Body of pancreas (tissue), 4 donors: ENCODE measurements around the gene RXFP4. TPM values are rescaled to one million over a fixed set of nuclear protein-coding genes. Genes with fewer than 3 reads are reported as not detected.
"Not testable (repeated sequence)": the region's sequence is repeated elsewhere in the genome, so short reads cannot be mapped to it uniquely, and the experiment has no call there.

ENCODE experiments used
- ATAC-seq: fragments of 150-250 bp; one replicate; pipeline ENCODE4 v1.9.1; 2016
- DNase-seq, 4 donors: peaks; one replicate each; pipeline ENCODE4 v3.0.0-alpha.2; 2019
- H3K27ac ChIP-seq, 4 donors: fragments of 200-600 bp; sonication (generic); 1 replicate in 3 of 4; 2 replicates in 1 of 4; pipeline versions ENCODE4 v1.5.1 to v1.6.1; 2016 to 2019; ENCODE audit warnings: mild to moderate bottlenecking in 1 of 4, mixed read lengths in 1 of 4, moderate library complexity in 1 of 4
- H3K27me3 ChIP-seq, 2 donors: fragments of 200-600 bp; sonication (generic); one replicate each; pipeline ENCODE4 v1.6.0; 2016; ENCODE audit warnings: mild to moderate bottlenecking in 1 of 2
- H3K36me3 ChIP-seq, 2 donors: fragments of 200-600 bp; sonication (generic); replicated peaks in 1 of 2; 2 replicates each; pipeline ENCODE4 v1.5.1; 2016; ENCODE audit warnings: low read depth in 2 of 2; ENCODE audit not compliant: insufficient read depth in 1 of 2
- H3K4me1 ChIP-seq: fragments of 200-600 bp; sonication (generic); one replicate; pipeline ENCODE4 v1.6.0; 2016
- H3K4me3 ChIP-seq, 2 donors: fragments of 200-600 bp; sonication (generic); 1 replicate in 1 of 2; 2 replicates in 1 of 2; pipeline ENCODE4 v1.5.1; 2016 to 2019
- H3K9me3 ChIP-seq, 3 donors: fragments of 200-600 bp; sonication (generic); 1 replicate in 2 of 3; 2 replicates in 1 of 3; pipeline ENCODE4 v1.5.1; 2016
- POLR2A ChIP-seq, 3 donors: fragments of 450-650 bp; IDR thresholded peaks; one replicate each; pipeline ENCODE4 v1.6.1; 2016; ENCODE audit warnings: antibody characterized with exemption in 3 of 3, mild to moderate bottlenecking in 2 of 3
- WGBS, 2 donors: methylation state at CpG; one replicate each; pipeline ENCODE4 v1.1.5; 2017; 5-methylcytosine and 5-hydroxymethylcytosine counted together
- intact Hi-C: fragments of 100-400 bp; cut with DNase I; formaldehyde crosslinking; loops from one replicate; pipeline ENCODE4 v1.15.1; 2023
- total RNA-seq, 2 donors: library from RNA; depleted of rRNA; stranded (reverse); fragments of >200 nt; gene quantifications; one replicate each; pipeline ENCODE4 v1.1.0, GENCODE V29; 2016
- TF ChIP-seq, protein P1 (sequence below), 7 experiments: fragments of 450-650 bp in 4 of 7; fragments of 200-600 bp in 3 of 7; sonication (generic) in 3 of 7; IDR thresholded peaks; one replicate each; pipeline ENCODE4 v1.5.1; 2016 to 2019; ENCODE audit warnings: antibody characterized with exemption in 7 of 7

RXFP4 gene
- total RNA-seq, 2 donors from 2014 or later: 0.26 TPM; not detected in 1

GRCh38 chr1:155982106-155982505, 40.7 kb downstream of the RXFP4 start:
- peaks cover 30% of the 10 kb centered on the region for H3K4me1 ChIP-seq
- no peak for ATAC-seq

DNA sequence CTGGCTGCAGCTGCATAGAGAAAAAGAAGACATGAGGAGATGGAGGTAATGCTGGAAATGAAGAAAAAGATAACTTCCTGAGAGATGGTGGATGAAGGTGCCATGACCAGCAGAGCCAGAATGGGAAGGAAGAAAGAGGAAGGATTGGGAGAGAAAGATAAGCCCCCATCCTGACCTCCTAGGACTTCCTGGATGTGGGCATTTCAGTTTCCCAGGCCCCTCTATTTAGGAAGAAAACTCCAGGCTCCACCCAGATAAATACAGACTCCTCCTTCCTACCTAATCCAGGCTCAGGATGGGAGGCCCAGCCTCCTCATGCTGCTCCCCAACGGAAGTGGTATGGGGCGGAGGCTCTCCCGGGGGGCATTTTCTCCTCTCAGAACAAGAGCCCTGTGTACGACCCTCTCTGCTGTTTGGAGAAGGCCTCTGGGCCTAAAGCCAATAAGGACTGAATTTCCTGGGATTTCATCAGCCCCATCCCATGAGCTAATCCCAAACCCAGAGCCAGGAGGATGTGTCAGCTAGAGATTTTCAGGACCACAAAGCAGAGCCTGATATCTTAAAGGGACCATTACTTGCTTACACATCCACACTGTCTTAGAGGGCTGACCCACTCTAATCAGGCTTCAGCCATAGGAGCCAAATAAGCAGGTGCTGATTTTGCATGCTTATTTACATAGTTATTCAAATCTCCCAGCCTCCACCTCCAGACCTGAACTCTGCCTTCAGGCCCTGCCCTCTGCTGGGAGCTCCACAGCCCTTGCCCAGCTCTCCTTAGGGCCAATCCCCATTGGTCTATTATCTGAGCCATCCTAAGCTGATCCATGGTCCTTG, 42.0 kb downstream of the RXFP4 start:
- ATAC-seq (peak; percentile 19), DNase-seq (peak in 1 of 4 donors; percentile 28)
- H3K27ac ChIP-seq: peak overlapping the region in 2 of 4 donors; percentile 12 to 24
- intact Hi-C loops: no loop called here
- H3K36me3 ChIP-seq: no peaks in the 10 kb centered on the region
- no peaks in the 10 kb centered on the region for H3K9me3 ChIP-seq
- no peak overlapping the region for H3K4me3 ChIP-seq
- 48 to 75% methylated on average over 4 of the region's 4 CpGs for WGBS, 2 donors
- H3K4me1 ChIP-seq: peaks cover 23% of the 10 kb centered on the region
- H3K27me3 ChIP-seq: no peaks in the 10 kb centered on the region
- TF ChIP-seq POLR2A (IDR thresholded peaks at IDR 0.05): no peak
- TF ChIP-seq, protein P1, sequence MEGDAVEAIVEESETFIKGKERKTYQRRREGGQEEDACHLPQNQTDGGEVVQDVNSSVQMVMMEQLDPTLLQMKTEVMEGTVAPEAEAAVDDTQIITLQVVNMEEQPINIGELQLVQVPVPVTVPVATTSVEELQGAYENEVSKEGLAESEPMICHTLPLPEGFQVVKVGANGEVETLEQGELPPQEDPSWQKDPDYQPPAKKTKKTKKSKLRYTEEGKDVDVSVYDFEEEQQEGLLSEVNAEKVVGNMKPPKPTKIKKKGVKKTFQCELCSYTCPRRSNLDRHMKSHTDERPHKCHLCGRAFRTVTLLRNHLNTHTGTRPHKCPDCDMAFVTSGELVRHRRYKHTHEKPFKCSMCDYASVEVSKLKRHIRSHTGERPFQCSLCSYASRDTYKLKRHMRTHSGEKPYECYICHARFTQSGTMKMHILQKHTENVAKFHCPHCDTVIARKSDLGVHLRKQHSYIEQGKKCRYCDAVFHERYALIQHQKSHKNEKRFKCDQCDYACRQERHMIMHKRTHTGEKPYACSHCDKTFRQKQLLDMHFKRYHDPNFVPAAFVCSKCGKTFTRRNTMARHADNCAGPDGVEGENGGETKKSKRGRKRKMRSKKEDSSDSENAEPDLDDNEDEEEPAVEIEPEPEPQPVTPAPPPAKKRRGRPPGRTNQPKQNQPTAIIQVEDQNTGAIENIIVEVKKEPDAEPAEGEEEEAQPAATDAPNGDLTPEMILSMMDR (IDR thresholded peaks at IDR 0.05): no peak

More at GRCh38 chr1:155982106-155982505, 40.7 kb downstream of the RXFP4 start:
- no peak for TF ChIP-seq POLR2A (IDR thresholded peaks at IDR 0.05)
- TF ChIP-seq, protein P1 (IDR thresholded peaks at IDR 0.05): no peak
- Histone ChIP-seq H3K27me3 (no peaks in the 10 kb centered on the region), H3K36me3 (no peaks in the 10 kb centered on the region), H3K9me3 (no peaks in the 10 kb centered on the region), H3K4me3 (no peak overlapping the region), H3K27ac (no peak overlapping the region)
- DNase-seq: no peak
- 68% methylated on average over 7 of the region's 7 CpGs for WGBS, 2 donors
- intact Hi-C loops: no loop called here

GRCh38 chr1:155984341-155984740, 42.9 kb downstream of the RXFP4 start:
- Histone ChIP-seq H3K36me3 (no peaks in the 10 kb centered on the region), H3K27ac (peak overlapping the region in 1 of 4 donors; percentile 12), H3K9me3 (no peaks in the 10 kb centered on the region), H3K27me3 (no peaks in the 10 kb centered on the region), H3K4me3 (no peak overlapping the region), H3K4me1 (peaks cover 14% of the 10 kb centered on the region)
- no peak for TF ChIP-seq POLR2A (IDR thresholded peaks at IDR 0.05)
- 39 to 50% methylated on average over 5 to 7 of the region's 7 CpGs for WGBS, 2 donors
- DNase-seq: peak in 2 of 4 donors; percentile 63 to 64
- no peak for ATAC-seq
- intact Hi-C loops: no loop called here

GRCh38 chr1:155984903-155985645, 43.6 kb downstream of the RXFP4 start:
- ATAC-seq, H3K36me3 ChIP-seq, DNase-seq, H3K9me3 ChIP-seq, H3K27me3 ChIP-seq, H3K4me1 ChIP-seq, H3K27ac ChIP-seq, intact Hi-C loops, H3K4me3 ChIP-seq: not testable (repeated sequence)
- WGBS, 2 donors: 83 to 86% methylated on average over 11 of the region's 11 CpGs

- peak; percentile 90 for ATAC-seq
- Histone ChIP-seq H3K27ac (peak overlapping the region in 1 of 4 donors; percentile 2), H3K36me3 (no peaks in the 10 kb centered on the region), H3K4me1 (no peaks in the 10 kb centered on the region), H3K4me3 (no peak overlapping the region), H3K27me3 (no peaks in the 10 kb centered on the region), H3K9me3 (no peaks in the 10 kb centered on the region)
- DNase-seq: peak; percentile 66 to 72 (median 72)
- TF ChIP-seq, protein P1 (IDR thresholded peaks at IDR 0.05): peak; percentile 90 to 97 (median 95)
- no peak for TF ChIP-seq POLR2A (IDR thresholded peaks at IDR 0.05)
- intact Hi-C loops: loop anchor here (5.0 kb wide), 1 partner anchor 47 kb away; the partner anchor contains the start of gene RXFP4
- WGBS, 2 donors: 26 to 40% methylated on average over 3 to 9 of the region's 9 CpGs
Measured at GRCh38 chr1:155989242-155990004, 48.0 kb downstream of the RXFP4 start.
